ENCODE data around the gene STBD1.
A peak's percentile ranks its signal among the peaks of the same experiment; 100 is the strongest.

Gene STBD1

DNA sequence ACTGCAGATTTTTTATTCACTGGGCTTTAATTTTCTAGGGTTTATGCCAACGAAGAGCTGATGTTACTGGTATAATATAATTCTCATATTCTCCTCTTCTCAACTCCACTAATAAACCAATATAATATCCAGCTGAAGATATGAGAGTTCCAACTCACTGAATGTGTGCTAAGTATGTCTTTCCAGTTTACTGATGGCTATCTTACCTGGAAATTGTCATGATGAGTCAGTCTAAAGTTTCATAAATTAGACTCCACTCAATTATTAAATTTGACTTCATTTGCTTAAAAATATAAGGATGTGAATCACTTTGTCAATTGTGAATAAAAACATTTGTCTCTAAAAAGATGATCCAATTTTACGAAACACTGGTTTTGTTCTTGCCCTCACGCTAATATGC is 28.4 kb downstream of the STBD1 start:
- peak; percentile 45 for TF ChIP-seq ISL1 (CRISPR knock-in tag; IDR thresholded peaks at IDR 0.05)
- no peak for TF ChIP-seq PPARA (CRISPR knock-in tag; IDR thresholded peaks at IDR 0.05; ENCODE audit: borderline replicate concordance)
- TF ChIP-seq BACH2 (CRISPR knock-in tag; IDR thresholded peaks at IDR 0.05; ENCODE audit: borderline replicate concordance): no peak
- ATAC-seq: no peak

DNA sequence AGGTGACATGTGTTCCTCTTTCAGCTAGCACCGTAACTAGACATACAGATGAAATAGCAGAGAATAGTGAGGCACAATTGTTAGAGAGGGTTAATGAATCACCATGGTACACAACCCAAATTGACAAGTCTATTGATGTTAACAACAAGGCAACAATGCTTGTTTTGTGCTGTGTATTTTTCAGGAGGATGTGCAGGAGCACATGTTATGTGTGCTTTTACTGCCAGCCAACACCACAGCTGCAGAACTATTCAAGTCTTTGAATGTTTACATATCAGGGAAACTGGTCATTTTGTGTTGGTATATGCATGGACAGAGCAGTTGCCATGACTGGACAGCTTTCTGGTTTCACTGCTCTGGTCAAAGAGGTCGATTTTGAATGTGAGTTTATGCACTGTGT is 32.8 kb downstream of the STBD1 start:
- TF ChIP-seq, protein P1, sequence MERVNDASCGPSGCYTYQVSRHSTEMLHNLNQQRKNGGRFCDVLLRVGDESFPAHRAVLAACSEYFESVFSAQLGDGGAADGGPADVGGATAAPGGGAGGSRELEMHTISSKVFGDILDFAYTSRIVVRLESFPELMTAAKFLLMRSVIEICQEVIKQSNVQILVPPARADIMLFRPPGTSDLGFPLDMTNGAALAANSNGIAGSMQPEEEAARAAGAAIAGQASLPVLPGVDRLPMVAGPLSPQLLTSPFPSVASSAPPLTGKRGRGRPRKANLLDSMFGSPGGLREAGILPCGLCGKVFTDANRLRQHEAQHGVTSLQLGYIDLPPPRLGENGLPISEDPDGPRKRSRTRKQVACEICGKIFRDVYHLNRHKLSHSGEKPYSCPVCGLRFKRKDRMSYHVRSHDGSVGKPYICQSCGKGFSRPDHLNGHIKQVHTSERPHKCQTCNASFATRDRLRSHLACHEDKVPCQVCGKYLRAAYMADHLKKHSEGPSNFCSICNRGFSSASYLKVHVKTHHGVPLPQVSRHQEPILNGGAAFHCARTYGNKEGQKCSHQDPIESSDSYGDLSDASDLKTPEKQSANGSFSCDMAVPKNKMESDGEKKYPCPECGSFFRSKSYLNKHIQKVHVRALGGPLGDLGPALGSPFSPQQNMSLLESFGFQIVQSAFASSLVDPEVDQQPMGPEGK (CRISPR knock-in tag; IDR thresholded peaks at IDR 0.05; ENCODE audit: borderline replicate concordance): no peak
- TF ChIP-seq TOX (CRISPR knock-in tag; IDR thresholded peaks at IDR 0.05; ENCODE audit: borderline replicate concordance) (no peak), ISL1 (CRISPR knock-in tag; IDR thresholded peaks at IDR 0.05) (no peak), PPARA (CRISPR knock-in tag; IDR thresholded peaks at IDR 0.05; ENCODE audit: borderline replicate concordance) (no peak), BACH2 (CRISPR knock-in tag; IDR thresholded peaks at IDR 0.05; ENCODE audit: borderline replicate concordance) (no peak), ZFP30 (CRISPR knock-in tag; IDR thresholded peaks at IDR 0.05) (no peak), OSR1 (CRISPR knock-in tag; IDR thresholded peaks at IDR 0.05) (no peak), CSDC2 (CRISPR knock-in tag; IDR thresholded peaks at IDR 0.05) (no peak), ZNF70 (CRISPR knock-in tag; IDR thresholded peaks at IDR 0.05) (no peak), GLIS3 (CRISPR knock-in tag; IDR thresholded peaks at IDR 0.05) (no peak), ESRRG (CRISPR knock-in tag; IDR thresholded peaks at IDR 0.05) (no peak), ARNTL (CRISPR knock-in tag; IDR thresholded peaks at IDR 0.05; ENCODE audit: borderline replicate concordance, low read depth) (no peak), ZC3H10 (CRISPR knock-in tag; IDR thresholded peaks at IDR 0.05) (no peak), ZNF8 (CRISPR knock-in tag; IDR thresholded peaks at IDR 0.05) (no peak), ZNF565 (CRISPR knock-in tag; conservative IDR thresholded peaks at IDR 0.05; ENCODE audit: low read depth) (no peak), RARB (CRISPR knock-in tag; IDR thresholded peaks at IDR 0.05) (no peak)
- TF ChIP-seq, protein P2, sequence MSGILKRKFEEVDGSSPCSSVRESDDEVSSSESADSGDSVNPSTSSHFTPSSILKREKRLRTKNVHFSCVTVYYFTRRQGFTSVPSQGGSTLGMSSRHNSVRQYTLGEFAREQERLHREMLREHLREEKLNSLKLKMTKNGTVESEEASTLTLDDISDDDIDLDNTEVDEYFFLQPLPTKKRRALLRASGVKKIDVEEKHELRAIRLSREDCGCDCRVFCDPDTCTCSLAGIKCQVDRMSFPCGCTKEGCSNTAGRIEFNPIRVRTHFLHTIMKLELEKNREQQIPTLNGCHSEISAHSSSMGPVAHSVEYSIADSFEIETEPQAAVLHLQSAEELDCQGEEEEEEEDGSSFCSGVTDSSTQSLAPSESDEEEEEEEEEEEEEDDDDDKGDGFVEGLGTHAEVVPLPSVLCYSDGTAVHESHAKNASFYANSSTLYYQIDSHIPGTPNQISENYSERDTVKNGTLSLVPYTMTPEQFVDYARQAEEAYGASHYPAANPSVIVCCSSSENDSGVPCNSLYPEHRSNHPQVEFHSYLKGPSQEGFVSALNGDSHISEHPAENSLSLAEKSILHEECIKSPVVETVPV (CRISPR knock-in tag; IDR thresholded peaks at IDR 0.05): no peak
- TF ChIP-seq, protein P3, sequence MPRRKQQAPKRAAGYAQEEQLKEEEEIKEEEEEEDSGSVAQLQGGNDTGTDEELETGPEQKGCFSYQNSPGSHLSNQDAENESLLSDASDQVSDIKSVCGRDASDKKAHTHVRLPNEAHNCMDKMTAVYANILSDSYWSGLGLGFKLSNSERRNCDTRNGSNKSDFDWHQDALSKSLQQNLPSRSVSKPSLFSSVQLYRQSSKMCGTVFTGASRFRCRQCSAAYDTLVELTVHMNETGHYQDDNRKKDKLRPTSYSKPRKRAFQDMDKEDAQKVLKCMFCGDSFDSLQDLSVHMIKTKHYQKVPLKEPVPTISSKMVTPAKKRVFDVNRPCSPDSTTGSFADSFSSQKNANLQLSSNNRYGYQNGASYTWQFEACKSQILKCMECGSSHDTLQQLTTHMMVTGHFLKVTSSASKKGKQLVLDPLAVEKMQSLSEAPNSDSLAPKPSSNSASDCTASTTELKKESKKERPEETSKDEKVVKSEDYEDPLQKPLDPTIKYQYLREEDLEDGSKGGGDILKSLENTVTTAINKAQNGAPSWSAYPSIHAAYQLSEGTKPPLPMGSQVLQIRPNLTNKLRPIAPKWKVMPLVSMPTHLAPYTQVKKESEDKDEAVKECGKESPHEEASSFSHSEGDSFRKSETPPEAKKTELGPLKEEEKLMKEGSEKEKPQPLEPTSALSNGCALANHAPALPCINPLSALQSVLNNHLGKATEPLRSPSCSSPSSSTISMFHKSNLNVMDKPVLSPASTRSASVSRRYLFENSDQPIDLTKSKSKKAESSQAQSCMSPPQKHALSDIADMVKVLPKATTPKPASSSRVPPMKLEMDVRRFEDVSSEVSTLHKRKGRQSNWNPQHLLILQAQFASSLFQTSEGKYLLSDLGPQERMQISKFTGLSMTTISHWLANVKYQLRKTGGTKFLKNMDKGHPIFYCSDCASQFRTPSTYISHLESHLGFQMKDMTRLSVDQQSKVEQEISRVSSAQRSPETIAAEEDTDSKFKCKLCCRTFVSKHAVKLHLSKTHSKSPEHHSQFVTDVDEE (CRISPR knock-in tag; IDR thresholded peaks at IDR 0.05): no peak
- TF ChIP-seq, protein P4, sequence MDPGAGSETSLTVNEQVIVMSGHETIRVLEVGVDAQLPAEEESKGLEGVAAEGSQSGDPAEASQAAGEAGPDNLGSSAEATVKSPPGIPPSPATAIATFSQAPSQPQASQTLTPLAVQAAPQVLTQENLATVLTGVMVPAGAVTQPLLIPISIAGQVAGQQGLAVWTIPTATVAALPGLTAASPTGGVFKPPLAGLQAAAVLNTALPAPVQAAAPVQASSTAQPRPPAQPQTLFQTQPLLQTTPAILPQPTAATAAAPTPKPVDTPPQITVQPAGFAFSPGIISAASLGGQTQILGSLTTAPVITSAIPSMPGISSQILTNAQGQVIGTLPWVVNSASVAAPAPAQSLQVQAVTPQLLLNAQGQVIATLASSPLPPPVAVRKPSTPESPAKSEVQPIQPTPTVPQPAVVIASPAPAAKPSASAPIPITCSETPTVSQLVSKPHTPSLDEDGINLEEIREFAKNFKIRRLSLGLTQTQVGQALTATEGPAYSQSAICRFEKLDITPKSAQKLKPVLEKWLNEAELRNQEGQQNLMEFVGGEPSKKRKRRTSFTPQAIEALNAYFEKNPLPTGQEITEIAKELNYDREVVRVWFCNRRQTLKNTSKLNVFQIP (CRISPR knock-in tag; IDR thresholded peaks at IDR 0.05; ENCODE audit: borderline replicate concordance, low read depth): no peak
- TF ChIP-seq, protein P5, sequence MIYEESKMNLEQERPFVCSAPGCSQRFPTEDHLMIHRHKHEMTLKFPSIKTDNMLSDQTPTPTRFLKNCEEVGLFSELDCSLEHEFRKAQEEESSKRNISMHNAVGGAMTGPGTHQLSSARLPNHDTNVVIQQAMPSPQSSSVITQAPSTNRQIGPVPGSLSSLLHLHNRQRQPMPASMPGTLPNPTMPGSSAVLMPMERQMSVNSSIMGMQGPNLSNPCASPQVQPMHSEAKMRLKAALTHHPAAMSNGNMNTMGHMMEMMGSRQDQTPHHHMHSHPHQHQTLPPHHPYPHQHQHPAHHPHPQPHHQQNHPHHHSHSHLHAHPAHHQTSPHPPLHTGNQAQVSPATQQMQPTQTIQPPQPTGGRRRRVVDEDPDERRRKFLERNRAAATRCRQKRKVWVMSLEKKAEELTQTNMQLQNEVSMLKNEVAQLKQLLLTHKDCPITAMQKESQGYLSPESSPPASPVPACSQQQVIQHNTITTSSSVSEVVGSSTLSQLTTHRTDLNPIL (CRISPR knock-in tag; IDR thresholded peaks at IDR 0.05; ENCODE audit: low read depth): no peak
- ATAC-seq: no peak

DNA sequence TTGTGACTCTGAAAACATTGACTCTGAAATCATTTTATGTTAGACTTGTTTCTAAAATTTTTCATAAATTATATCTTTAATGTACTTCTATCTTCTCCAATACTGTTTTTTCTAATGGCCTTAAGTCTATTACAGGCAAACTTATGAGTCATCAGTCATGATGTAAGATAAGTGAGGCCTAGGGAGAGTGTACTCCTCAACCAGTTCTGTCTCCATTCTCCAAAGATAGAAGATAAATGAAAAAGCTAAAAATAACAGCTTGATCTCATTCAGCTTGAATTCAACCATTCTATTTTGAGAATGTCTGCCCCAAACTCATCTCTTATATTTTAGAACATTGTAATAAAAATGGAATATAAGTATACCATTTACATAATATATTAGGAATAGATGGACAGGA is 34.5 kb downstream of the STBD1 start:
- TF ChIP-seq ISL1 (CRISPR knock-in tag; IDR thresholded peaks at IDR 0.05): peak; percentile 80
- no peak for TF ChIP-seq TCF4 (CRISPR knock-in tag; IDR thresholded peaks at IDR 0.05; ENCODE audit: borderline replicate concordance)
- TF ChIP-seq, protein P5 (CRISPR knock-in tag; IDR thresholded peaks at IDR 0.05; ENCODE audit: low read depth): peak; percentile 60; the same call in 1 of the 2 replicates
- peak; percentile 97 for ATAC-seq

Data from SK-N-SH treated with all-trans-retinoic acid at 6 μM for 48 hours (cell line).